ENCODE results near the gene CMTR1. TPM values are rescaled to one million over a fixed set of nuclear protein-coding genes. Genes with fewer than 3 reads are reported as not detected.
A peak's percentile ranks its signal among the peaks of the same experiment; 100 is the strongest.

CMTR1 gene
- total and polyA plus RNA-seq, 2 of the 13 experiments (the other 11 are each of a cell fraction or from before 2014, with no cell fraction given), result 19.7 to 55.2 TPM

GRCh38 chr6:37483917-37484785 lies 51.1 kb downstream of the CMTR1 start (continued):
- TF ChIP-seq, protein P1, sequence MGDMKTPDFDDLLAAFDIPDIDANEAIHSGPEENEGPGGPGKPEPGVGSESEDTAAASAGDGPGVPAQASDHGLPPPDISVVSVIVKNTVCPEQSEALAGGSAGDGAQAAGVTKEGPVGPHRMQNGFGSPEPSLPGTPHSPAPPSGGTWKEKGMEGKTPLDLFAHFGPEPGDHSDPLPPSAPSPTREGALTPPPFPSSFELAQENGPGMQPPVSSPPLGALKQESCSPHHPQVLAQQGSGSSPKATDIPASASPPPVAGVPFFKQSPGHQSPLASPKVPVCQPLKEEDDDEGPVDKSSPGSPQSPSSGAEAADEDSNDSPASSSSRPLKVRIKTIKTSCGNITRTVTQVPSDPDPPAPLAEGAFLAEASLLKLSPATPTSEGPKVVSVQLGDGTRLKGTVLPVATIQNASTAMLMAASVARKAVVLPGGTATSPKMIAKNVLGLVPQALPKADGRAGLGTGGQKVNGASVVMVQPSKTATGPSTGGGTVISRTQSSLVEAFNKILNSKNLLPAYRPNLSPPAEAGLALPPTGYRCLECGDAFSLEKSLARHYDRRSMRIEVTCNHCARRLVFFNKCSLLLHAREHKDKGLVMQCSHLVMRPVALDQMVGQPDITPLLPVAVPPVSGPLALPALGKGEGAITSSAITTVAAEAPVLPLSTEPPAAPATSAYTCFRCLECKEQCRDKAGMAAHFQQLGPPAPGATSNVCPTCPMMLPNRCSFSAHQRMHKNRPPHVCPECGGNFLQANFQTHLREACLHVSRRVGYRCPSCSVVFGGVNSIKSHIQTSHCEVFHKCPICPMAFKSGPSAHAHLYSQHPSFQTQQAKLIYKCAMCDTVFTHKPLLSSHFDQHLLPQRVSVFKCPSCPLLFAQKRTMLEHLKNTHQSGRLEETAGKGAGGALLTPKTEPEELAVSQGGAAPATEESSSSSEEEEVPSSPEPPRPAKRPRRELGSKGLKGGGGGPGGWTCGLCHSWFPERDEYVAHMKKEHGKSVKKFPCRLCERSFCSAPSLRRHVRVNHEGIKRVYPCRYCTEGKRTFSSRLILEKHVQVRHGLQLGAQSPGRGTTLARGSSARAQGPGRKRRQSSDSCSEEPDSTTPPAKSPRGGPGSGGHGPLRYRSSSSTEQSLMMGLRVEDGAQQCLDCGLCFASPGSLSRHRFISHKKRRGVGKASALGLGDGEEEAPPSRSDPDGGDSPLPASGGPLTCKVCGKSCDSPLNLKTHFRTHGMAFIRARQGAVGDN (CRISPR knock-in tag; IDR thresholded peaks at IDR 0.05), result peak; percentile 43; the same call in 1 of the 2 replicates
- TF ChIP-seq ZFP37 (CRISPR knock-in tag; IDR thresholded peaks at IDR 0.05; ENCODE audit: borderline replicate concordance) (no peak), DDIT3 (CRISPR knock-in tag; IDR thresholded peaks at IDR 0.05) (no peak), ZMAT3 (CRISPR knock-in tag; conservative IDR thresholded peaks at IDR 0.05) (no peak), PRMT3 (CRISPR knock-in tag; IDR thresholded peaks at IDR 0.05; ENCODE audit: borderline replicate concordance, low read depth) (no peak), RAD21 (CRISPR knock-in tag; IDR thresholded peaks at IDR 0.05) (peak; percentile 89), NR2F1 (CRISPR knock-in tag; IDR thresholded peaks at IDR 0.05) (no peak), KDM3A (CRISPR knock-in tag; IDR thresholded peaks at IDR 0.05; ENCODE audit: low read depth) (0 out of 2 replicates have a peak, but pooled peaks have one; percentile 49), PHF21A (CRISPR knock-in tag; IDR thresholded peaks at IDR 0.05) (no peak), KDM2A (CRISPR knock-in tag; IDR thresholded peaks at IDR 0.05; ENCODE audit: borderline replicate concordance, low read depth) (peak; percentile 62; the same call in 1 of the 2 replicates), ZBTB38 (CRISPR knock-in tag; IDR thresholded peaks at IDR 0.05) (0 out of 2 replicates have a peak, but pooled peaks have one; percentile 32), ZBTB33 (CRISPR knock-in tag; IDR thresholded peaks at IDR 0.05) (peak; percentile 98), AGO2 (optimal IDR thresholded peaks at IDR 0.05; ENCODE audit: low read depth, low read length) (peak; percentile 51), SNAPC5 (CRISPR knock-in tag; IDR thresholded peaks at IDR 0.05; ENCODE audit: borderline replicate concordance) (no peak), NFKB2 (CRISPR knock-in tag; IDR thresholded peaks at IDR 0.05; ENCODE audit: borderline replicate concordance) (no peak)
- TF ChIP-seq, protein P2, sequence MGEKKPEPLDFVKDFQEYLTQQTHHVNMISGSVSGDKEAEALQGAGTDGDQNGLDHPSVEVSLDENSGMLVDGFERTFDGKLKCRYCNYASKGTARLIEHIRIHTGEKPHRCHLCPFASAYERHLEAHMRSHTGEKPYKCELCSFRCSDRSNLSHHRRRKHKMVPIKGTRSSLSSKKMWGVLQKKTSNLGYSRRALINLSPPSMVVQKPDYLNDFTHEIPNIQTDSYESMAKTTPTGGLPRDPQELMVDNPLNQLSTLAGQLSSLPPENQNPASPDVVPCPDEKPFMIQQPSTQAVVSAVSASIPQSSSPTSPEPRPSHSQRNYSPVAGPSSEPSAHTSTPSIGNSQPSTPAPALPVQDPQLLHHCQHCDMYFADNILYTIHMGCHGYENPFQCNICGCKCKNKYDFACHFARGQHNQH (CRISPR knock-in tag; IDR thresholded peaks at IDR 0.05), result peak; percentile 37; the same call in 1 of the 2 replicates

Data from HepG2 (cell line).